Measurements from ENCODE around the gene FER1L5. TPM values are rescaled to one million over a fixed set of nuclear protein-coding genes. Genes with fewer than 3 reads are reported as not detected.

The FER1L5 gene
- total RNA-seq, 2 experiments from 2014 or later, result not detected

- ChIA-PET CTCF (no interaction called here), POLR2A (no interaction called here)
- H3K36me3 ChIP-seq (ENCODE audit: insufficient read depth, low read length), result peaks cover 61% of the 10 kb centered on the region
- H3K27me3 ChIP-seq (ENCODE audit: control insufficient read depth in 1 of 2, insufficient read depth in 2 of 2, low read length in 2 of 2), result no peaks in the 10 kb centered on the region
- Mint-ChIP-seq H3K9me3 (no peaks in the 10 kb centered on the region), H3K36me3 (ENCODE audit: low read depth) (peaks cover 71% of the 10 kb centered on the region), H3K4me1 (ENCODE audit: low read depth) (peaks cover 11% of the 10 kb centered on the region), H3K27ac (peak overlapping the region; percentile 20), H3K27me3 (no peaks in the 10 kb centered on the region), H3K4me3 (no peak overlapping the region)
- H3K9me3 ChIP-seq (ENCODE audit: control insufficient read depth in 1 of 2, insufficient read depth in 1 of 2, low read length in 2 of 2), result no peaks in the 10 kb centered on the region
- TF ChIP-seq, protein P1, sequence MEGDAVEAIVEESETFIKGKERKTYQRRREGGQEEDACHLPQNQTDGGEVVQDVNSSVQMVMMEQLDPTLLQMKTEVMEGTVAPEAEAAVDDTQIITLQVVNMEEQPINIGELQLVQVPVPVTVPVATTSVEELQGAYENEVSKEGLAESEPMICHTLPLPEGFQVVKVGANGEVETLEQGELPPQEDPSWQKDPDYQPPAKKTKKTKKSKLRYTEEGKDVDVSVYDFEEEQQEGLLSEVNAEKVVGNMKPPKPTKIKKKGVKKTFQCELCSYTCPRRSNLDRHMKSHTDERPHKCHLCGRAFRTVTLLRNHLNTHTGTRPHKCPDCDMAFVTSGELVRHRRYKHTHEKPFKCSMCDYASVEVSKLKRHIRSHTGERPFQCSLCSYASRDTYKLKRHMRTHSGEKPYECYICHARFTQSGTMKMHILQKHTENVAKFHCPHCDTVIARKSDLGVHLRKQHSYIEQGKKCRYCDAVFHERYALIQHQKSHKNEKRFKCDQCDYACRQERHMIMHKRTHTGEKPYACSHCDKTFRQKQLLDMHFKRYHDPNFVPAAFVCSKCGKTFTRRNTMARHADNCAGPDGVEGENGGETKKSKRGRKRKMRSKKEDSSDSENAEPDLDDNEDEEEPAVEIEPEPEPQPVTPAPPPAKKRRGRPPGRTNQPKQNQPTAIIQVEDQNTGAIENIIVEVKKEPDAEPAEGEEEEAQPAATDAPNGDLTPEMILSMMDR (IDR thresholded peaks at IDR 0.05), result no peak
- H3K4me1 ChIP-seq (ENCODE audit: insufficient read depth, low read length), result peaks cover 16% of the 10 kb centered on the region
- no peak overlapping the region for H3K4me3 ChIP-seq (ENCODE audit: low read length)
- no peak overlapping the region for H3K27ac ChIP-seq (ENCODE audit: low read depth in 1 of 2, low read length in 2 of 2)
- intact Hi-C loops (cut with DNase I, micrococcal nuclease), result no loop called here
- DNase-seq (no peak), ATAC-seq (ENCODE audit: poor library complexity) (no peak)
Observed at GRCh38 chr2:96616128-96616527, 26.4 kb upstream of the FER1L5 start.

DNA sequence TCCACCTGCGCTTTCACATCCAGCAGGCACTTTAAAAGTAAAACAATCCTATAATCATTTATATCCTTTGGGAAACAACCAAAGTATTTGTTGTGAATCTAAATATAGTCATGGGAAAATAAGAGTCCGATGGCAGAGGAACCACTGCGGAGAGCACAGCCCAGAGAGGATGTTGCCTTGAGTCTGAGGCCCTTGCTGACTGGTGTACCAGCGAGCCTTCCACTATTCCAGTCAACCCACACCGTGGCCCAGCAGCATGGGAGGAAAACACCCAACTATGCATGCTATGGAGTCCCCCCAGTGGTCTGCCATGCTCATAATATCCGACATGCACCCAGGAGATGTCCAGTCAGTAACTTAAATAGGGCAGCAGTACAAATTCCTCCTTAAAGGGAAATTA is 26.0 kb upstream of the FER1L5 start:
- no peaks in the 10 kb centered on the region for H3K27me3 Mint-ChIP-seq
- peaks cover 11% of the 10 kb centered on the region for H3K4me1 Mint-ChIP-seq (ENCODE audit: low read depth)
- H3K4me3 ChIP-seq (ENCODE audit: low read length), result no peak overlapping the region
- no peaks in the 10 kb centered on the region for H3K9me3 Mint-ChIP-seq
- H3K36me3 ChIP-seq (ENCODE audit: insufficient read depth, low read length), result peaks cover 57% of the 10 kb centered on the region
- H3K27me3 ChIP-seq (ENCODE audit: control insufficient read depth in 1 of 2, insufficient read depth in 2 of 2, low read length in 2 of 2), result no peaks in the 10 kb centered on the region
- TF ChIP-seq, protein P1 (IDR thresholded peaks at IDR 0.05), result no peak
- peak overlapping the region; percentile 20 for H3K27ac Mint-ChIP-seq
- POLR2A ChIA-PET, result no interaction called here
- H3K4me3 Mint-ChIP-seq, result no peak overlapping the region
- H3K27ac ChIP-seq (ENCODE audit: low read depth in 1 of 2, low read length in 2 of 2), result no peak overlapping the region
- ATAC-seq (ENCODE audit: poor library complexity) (no peak), DNase-seq (no peak)
- H3K36me3 Mint-ChIP-seq (ENCODE audit: low read depth), result peaks cover 67% of the 10 kb centered on the region
- peaks cover 16% of the 10 kb centered on the region for H3K4me1 ChIP-seq (ENCODE audit: insufficient read depth, low read length)
- CTCF ChIA-PET, result no interaction called here
- H3K9me3 ChIP-seq (ENCODE audit: control insufficient read depth in 1 of 2, insufficient read depth in 1 of 2, low read length in 2 of 2), result no peaks in the 10 kb centered on the region
- intact Hi-C loops (cut with DNase I, micrococcal nuclease), result no loop called here

DNA sequence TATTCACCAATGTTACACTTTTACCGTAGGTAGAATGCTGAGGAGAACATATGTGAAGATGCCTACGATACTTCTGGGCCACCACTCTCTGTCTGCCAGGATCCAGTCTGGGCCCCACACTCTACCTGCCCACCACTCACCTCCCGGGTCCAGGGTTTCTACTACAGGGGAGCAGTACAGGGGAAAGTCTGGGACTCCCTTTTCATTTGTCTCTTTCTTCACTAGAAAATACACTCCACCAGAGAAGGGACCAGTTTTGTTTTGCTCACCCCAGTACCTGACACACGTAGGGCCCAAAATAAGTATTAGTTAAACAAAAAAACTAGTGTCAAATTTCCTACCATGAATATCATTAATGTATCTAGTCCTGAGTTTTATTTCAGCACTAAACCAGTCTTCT is 25.6 kb upstream of the FER1L5 start:
- H3K27ac ChIP-seq (ENCODE audit: low read depth in 1 of 2, low read length in 2 of 2), result no peak overlapping the region
- no peak overlapping the region for H3K4me3 Mint-ChIP-seq
- H3K27ac Mint-ChIP-seq, result peak overlapping the region; percentile 44
- H3K36me3 ChIP-seq (ENCODE audit: insufficient read depth, low read length), result peaks cover 52% of the 10 kb centered on the region
- H3K9me3 ChIP-seq (ENCODE audit: control insufficient read depth in 1 of 2, insufficient read depth in 1 of 2, low read length in 2 of 2), result no peaks in the 10 kb centered on the region
- ATAC-seq (ENCODE audit: poor library complexity), result no peak
- H3K27me3 ChIP-seq (ENCODE audit: control insufficient read depth in 1 of 2, insufficient read depth in 2 of 2, low read length in 2 of 2), result no peaks in the 10 kb centered on the region
- H3K27me3 Mint-ChIP-seq, result no peaks in the 10 kb centered on the region
- TF ChIP-seq, protein P1 (IDR thresholded peaks at IDR 0.05), result no peak
- H3K4me3 ChIP-seq (ENCODE audit: low read length), result no peak overlapping the region
- CTCF ChIA-PET, result no interaction called here
- intact Hi-C loops (cut with DNase I, micrococcal nuclease), result no loop called here
- no peak for DNase-seq
- POLR2A ChIA-PET, result interaction anchor here (1.2 to 1.3 kb wide), 2 partner anchors 21 to 22 kb away, joined by 3 read pairs; partner anchors contain the start of gene KANSL3
- H3K4me1 Mint-ChIP-seq (ENCODE audit: low read depth), result peaks cover 11% of the 10 kb centered on the region
- peaks cover 16% of the 10 kb centered on the region for H3K4me1 ChIP-seq (ENCODE audit: insufficient read depth, low read length)
- peaks cover 62% of the 10 kb centered on the region for H3K36me3 Mint-ChIP-seq (ENCODE audit: low read depth)
- H3K9me3 Mint-ChIP-seq, result no peaks in the 10 kb centered on the region
